ENCODE data around the gene RNF112. TPM values are rescaled to one million over a fixed set of nuclear protein-coding genes. Genes with fewer than 3 reads are reported as not detected.
"Not testable (repeated sequence)": the region's sequence is repeated elsewhere in the genome, so short reads cannot be mapped to it uniquely, and the experiment has no call there.

Gene RNF112
- total RNA-seq, 1 donor from 2014 or later, result 2.5 TPM

- DNase-seq (ENCODE audit: low spot score), result no peak
- intact Hi-C loops (cut with DNase I), result no loop called here
Measured at GRCh38 chr17:19460700-19461099, 49.7 kb downstream of the RNF112 start.

GRCh38 chr17:19461116-19461515 is 50.1 kb downstream of the RNF112 start:
- intact Hi-C loops (cut with DNase I), result no loop called here
- DNase-seq (ENCODE audit: low spot score), result no peak

- DNase-seq (ENCODE audit: low spot score), result no peak
- intact Hi-C loops (cut with DNase I), result no loop called here
Measured at GRCh38 chr17:19461681-19462080, 50.6 kb downstream of the RNF112 start.

GRCh38 chr17:19462456-19463035 is 51.5 kb downstream of the RNF112 start:
- DNase-seq (ENCODE audit: low spot score); intact Hi-C loops (cut with DNase I): not testable (repeated sequence)

- intact Hi-C loops (cut with DNase I), result no loop called here
Measured at GRCh38 chr17:19464031-19465026, 53.3 kb downstream of the RNF112 start.

More at GRCh38 chr17:19464031-19465026, 53.3 kb downstream of the RNF112 start:
- DNase-seq (ENCODE audit: low spot score), result peak; percentile 63

Other genes starting within 250 kb of the RNF112 start
- gene EPN2, start 173.9 kb upstream of the RNF112 start, total RNA-seq, result 78.4 TPM
- 9.7 TPM for gene B9D1, start 48.5 kb upstream of the RNF112 start, total RNA-seq
- 17.5 TPM for gene MAPK7, start 32.7 kb upstream of the RNF112 start, total RNA-seq
- 46.2 TPM for gene MFAP4, start 24.0 kb upstream of the RNF112 start, total RNA-seq
- 11.8 TPM for gene SLC47A1, start 122.6 kb downstream of the RNF112 start, total RNA-seq
- gene ALDH3A2, start 237.5 kb downstream of the RNF112 start, total RNA-seq, result 107 TPM